ENCODE measurements around the gene LRRC46.

Gene LRRC46

DNA sequence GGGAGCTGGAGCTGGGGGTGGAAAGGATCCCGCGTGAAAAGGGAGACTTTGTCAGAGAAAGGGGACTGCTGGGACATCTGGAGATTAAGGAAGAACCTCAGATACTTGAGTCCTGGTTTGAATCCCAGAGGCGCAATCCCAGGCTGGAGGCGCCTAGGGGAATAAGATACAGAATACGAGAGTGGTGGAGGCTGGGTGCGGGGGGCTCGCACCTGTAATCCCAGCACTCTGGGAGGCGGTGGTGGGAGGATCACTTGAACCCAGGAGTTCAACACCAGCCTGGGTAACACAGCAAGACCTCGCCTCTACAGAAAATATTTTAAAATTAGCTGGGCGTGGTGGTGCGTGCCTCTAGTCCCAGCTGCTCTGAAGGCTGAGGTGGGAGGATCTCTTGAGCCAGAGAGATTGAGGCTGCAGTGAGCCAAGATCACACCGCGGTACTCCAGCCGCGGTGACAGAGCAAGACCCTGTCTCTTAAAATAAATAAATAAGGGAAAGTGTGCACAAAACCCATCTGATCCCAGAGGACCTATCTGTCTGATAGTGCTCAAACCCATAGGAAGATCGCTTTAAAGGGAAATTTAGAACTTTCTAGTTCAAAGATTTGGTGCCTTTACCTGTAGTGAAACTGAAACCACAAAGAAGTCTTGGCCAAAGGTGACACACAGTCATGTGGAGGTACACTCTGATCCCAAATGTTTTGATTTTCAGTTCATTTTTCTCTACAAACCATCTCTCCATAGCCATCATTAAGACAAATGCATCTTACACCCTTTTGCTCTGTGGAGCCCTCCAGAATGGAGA, 10.2 kb downstream of the LRRC46 start:
- H3K9me3 ChIP-seq (ENCODE audit: control insufficient read depth, low read length) = no peaks in the 10 kb centered on the region
- 73 to 74% methylated on average over 16 of the region's 16 CpGs for WGBS, 2 experiments
- H3K36me3 ChIP-seq (ENCODE audit: control insufficient read depth, insufficient read depth, low read length) = no peaks in the 10 kb centered on the region
- H3K4me3 ChIP-seq (ENCODE audit: insufficient read depth, low read depth, low read length) = peak overlapping the region; percentile 85
- no peak overlapping the region for H3K27ac ChIP-seq (ENCODE audit: insufficient read depth, low read depth, low read length, poor library complexity, severe bottlenecking)
- peaks cover 13% of the 10 kb centered on the region for H3K4me1 ChIP-seq (ENCODE audit: control insufficient read depth, insufficient read depth, low read length)
- peaks cover 17% of the 10 kb centered on the region for H3K27me3 ChIP-seq (ENCODE audit: control insufficient read depth, insufficient read depth, low read length, poor library complexity, severe bottlenecking)

GRCh38 chr17:47843391-47843730, 11.9 kb downstream of the LRRC46 start:
- Histone ChIP-seq H3K36me3 (ENCODE audit: control insufficient read depth, insufficient read depth, low read length) (no peaks in the 10 kb centered on the region), H3K9me3 (ENCODE audit: control insufficient read depth, low read length) (no peaks in the 10 kb centered on the region), H3K4me1 (ENCODE audit: control insufficient read depth, insufficient read depth, low read length) (peaks cover 13% of the 10 kb centered on the region), H3K27me3 (ENCODE audit: control insufficient read depth, insufficient read depth, low read length, poor library complexity, severe bottlenecking) (peaks cover 34% of the 10 kb centered on the region), H3K27ac (ENCODE audit: insufficient read depth, low read depth, low read length, poor library complexity, severe bottlenecking) (no peak overlapping the region), H3K4me3 (ENCODE audit: insufficient read depth, low read depth, low read length) (no peak overlapping the region)
- 48 to 50% methylated on average over 6 of the region's 6 CpGs for WGBS, 2 experiments

GRCh38 chr17:47844227-47844626, 12.8 kb downstream of the LRRC46 start:
- no peaks in the 10 kb centered on the region for H3K9me3 ChIP-seq (ENCODE audit: control insufficient read depth, low read length)
- no peak overlapping the region for H3K4me3 ChIP-seq (ENCODE audit: insufficient read depth, low read depth, low read length)
- 88 to 97% methylated on average over 5 of the region's 5 CpGs for WGBS, 2 experiments
- H3K27me3 ChIP-seq (ENCODE audit: control insufficient read depth, insufficient read depth, low read length, poor library complexity, severe bottlenecking) = peaks cover 42% of the 10 kb centered on the region
- no peak overlapping the region for H3K27ac ChIP-seq (ENCODE audit: insufficient read depth, low read depth, low read length, poor library complexity, severe bottlenecking)
- H3K36me3 ChIP-seq (ENCODE audit: control insufficient read depth, insufficient read depth, low read length) = no peaks in the 10 kb centered on the region
- peaks cover 13% of the 10 kb centered on the region for H3K4me1 ChIP-seq (ENCODE audit: control insufficient read depth, insufficient read depth, low read length)

GRCh38 chr17:47844814-47845715, 13.6 kb downstream of the LRRC46 start:
- H3K9me3 ChIP-seq (ENCODE audit: control insufficient read depth, low read length) = no peaks in the 10 kb centered on the region
- no peak overlapping the region for H3K27ac ChIP-seq (ENCODE audit: insufficient read depth, low read depth, low read length, poor library complexity, severe bottlenecking)
- peaks cover 10% of the 10 kb centered on the region for H3K4me1 ChIP-seq (ENCODE audit: control insufficient read depth, insufficient read depth, low read length)
- H3K36me3 ChIP-seq (ENCODE audit: control insufficient read depth, insufficient read depth, low read length) = no peaks in the 10 kb centered on the region
- 79 to 88% methylated on average over 3 to 4 of the region's 4 CpGs for WGBS, 2 experiments
- H3K4me3 ChIP-seq (ENCODE audit: insufficient read depth, low read depth, low read length) = no peak overlapping the region
- H3K27me3 ChIP-seq (ENCODE audit: control insufficient read depth, insufficient read depth, low read length, poor library complexity, severe bottlenecking) = peaks cover 51% of the 10 kb centered on the region

DNA sequence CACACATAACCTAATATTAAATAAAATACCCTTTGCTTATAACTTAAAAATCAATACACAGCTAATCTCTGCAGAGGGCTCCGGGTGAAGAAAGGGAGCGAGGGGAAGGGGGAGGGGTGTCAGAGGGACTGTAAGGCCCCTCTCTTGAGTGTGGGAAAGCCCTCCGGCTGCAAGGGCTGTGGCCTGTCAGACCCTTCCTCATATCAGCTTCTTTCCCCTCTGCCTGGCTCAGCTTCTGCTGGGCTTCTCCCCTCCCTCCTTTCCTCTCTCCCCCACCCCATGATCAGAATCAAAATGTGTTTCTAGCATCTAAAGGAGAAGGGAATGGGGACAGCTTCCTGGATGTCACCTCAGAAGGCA, 14.2 kb downstream of the LRRC46 start:
- peaks cover 12% of the 10 kb centered on the region for H3K4me1 ChIP-seq (ENCODE audit: control insufficient read depth, insufficient read depth, low read length)
- H3K9me3 ChIP-seq (ENCODE audit: control insufficient read depth, low read length) = no peaks in the 10 kb centered on the region
- H3K4me3 ChIP-seq (ENCODE audit: insufficient read depth, low read depth, low read length) = no peak overlapping the region
- WGBS, 2 experiments = 80 to 92% methylated on average over 2 to 3 of the region's 3 CpGs
- H3K36me3 ChIP-seq (ENCODE audit: control insufficient read depth, insufficient read depth, low read length) = no peaks in the 10 kb centered on the region
- H3K27ac ChIP-seq (ENCODE audit: insufficient read depth, low read depth, low read length, poor library complexity, severe bottlenecking) = no peak overlapping the region
- peaks cover 57% of the 10 kb centered on the region for H3K27me3 ChIP-seq (ENCODE audit: control insufficient read depth, insufficient read depth, low read length, poor library complexity, severe bottlenecking)

GRCh38 chr17:47846716-47847340, 15.4 kb downstream of the LRRC46 start:
- no peaks in the 10 kb centered on the region for H3K9me3 ChIP-seq (ENCODE audit: control insufficient read depth, low read length)
- H3K27ac ChIP-seq (ENCODE audit: insufficient read depth, low read depth, low read length, poor library complexity, severe bottlenecking) = no peak overlapping the region
- H3K4me1 ChIP-seq (ENCODE audit: control insufficient read depth, insufficient read depth, low read length) = peaks cover 14% of the 10 kb centered on the region
- WGBS, 2 experiments = 22 to 27% methylated on average over 31 of the region's 31 CpGs
- H3K4me3 ChIP-seq (ENCODE audit: insufficient read depth, low read depth, low read length) = peak overlapping the region; percentile 5
- peaks cover 68% of the 10 kb centered on the region for H3K27me3 ChIP-seq (ENCODE audit: control insufficient read depth, insufficient read depth, low read length, poor library complexity, severe bottlenecking)
- no peaks in the 10 kb centered on the region for H3K36me3 ChIP-seq (ENCODE audit: control insufficient read depth, insufficient read depth, low read length)

DNA sequence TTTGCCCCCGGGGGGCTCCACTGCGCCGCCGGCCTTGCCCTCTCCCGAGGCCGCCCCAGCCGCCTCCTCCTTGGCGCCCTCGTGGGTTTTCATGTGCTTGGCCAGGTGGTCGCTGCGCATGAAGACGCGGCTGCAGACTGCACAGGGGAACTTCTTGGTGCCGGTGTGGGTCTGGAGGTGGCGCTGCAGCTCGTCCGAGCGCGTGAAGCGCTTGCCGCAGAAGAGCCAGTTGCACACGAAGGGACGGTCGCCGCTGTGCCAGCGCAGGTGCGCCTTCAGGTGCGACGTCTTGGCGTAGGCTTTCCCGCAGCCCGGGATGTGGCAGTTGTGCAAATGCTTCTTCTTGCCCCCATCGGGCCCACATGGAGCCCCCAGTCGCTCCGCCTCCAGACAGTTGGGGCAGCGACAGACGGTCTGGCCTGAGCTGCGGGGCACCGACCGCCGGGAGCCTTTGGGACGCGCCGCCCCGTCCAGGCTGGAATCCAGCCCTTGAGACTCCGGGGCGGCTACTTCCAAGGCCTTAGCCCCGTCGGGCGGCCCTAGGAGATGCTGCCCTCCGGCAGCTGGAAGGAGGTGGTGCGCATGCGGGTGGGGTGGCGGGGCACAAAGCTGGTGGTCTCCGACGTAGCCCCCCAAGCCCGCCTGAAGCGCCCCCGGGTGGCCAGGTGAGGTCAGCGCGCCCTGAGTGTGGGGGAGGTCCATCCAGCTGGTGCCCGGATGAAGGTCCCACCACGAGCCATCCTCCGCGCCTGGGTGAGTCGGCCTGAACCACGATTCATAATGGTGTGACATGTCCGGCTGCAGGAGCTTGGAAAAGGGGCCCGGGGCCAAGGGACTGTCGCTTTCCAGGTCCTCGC, 16.1 kb downstream of the LRRC46 start:
- H3K4me3 ChIP-seq (ENCODE audit: insufficient read depth, low read depth, low read length) = no peak overlapping the region
- H3K27me3 ChIP-seq (ENCODE audit: control insufficient read depth, insufficient read depth, low read length, poor library complexity, severe bottlenecking) = peaks cover 76% of the 10 kb centered on the region
- H3K27ac ChIP-seq (ENCODE audit: insufficient read depth, low read depth, low read length, poor library complexity, severe bottlenecking) = no peak overlapping the region
- 21 to 24% methylated on average over 71 of the region's 71 CpGs for WGBS, 2 experiments
- H3K9me3 ChIP-seq (ENCODE audit: control insufficient read depth, low read length) = no peaks in the 10 kb centered on the region
- peaks cover 22% of the 10 kb centered on the region for H3K4me1 ChIP-seq (ENCODE audit: control insufficient read depth, insufficient read depth, low read length)
- H3K36me3 ChIP-seq (ENCODE audit: control insufficient read depth, insufficient read depth, low read length) = no peaks in the 10 kb centered on the region

- Histone ChIP-seq H3K27ac (ENCODE audit: insufficient read depth, low read depth, low read length, poor library complexity, severe bottlenecking) (no peak overlapping the region), H3K4me1 (ENCODE audit: control insufficient read depth, insufficient read depth, low read length) (peaks cover 26% of the 10 kb centered on the region), H3K9me3 (ENCODE audit: control insufficient read depth, low read length) (no peaks in the 10 kb centered on the region), H3K36me3 (ENCODE audit: control insufficient read depth, insufficient read depth, low read length) (no peaks in the 10 kb centered on the region), H3K4me3 (ENCODE audit: insufficient read depth, low read depth, low read length) (no peak overlapping the region), H3K27me3 (ENCODE audit: control insufficient read depth, insufficient read depth, low read length, poor library complexity, severe bottlenecking) (peaks cover 82% of the 10 kb centered on the region)
- 35 to 39% methylated on average over 23 of the region's 23 CpGs for WGBS, 2 experiments
Observed at GRCh38 chr17:47848198-47848513, 16.7 kb downstream of the LRRC46 start.

GRCh38 chr17:47850373-47850691, 18.9 kb downstream of the LRRC46 start:
- Histone ChIP-seq H3K36me3 (ENCODE audit: control insufficient read depth, insufficient read depth, low read length) (no peaks in the 10 kb centered on the region), H3K27ac (ENCODE audit: insufficient read depth, low read depth, low read length, poor library complexity, severe bottlenecking) (no peak overlapping the region), H3K4me1 (ENCODE audit: control insufficient read depth, insufficient read depth, low read length) (peaks cover 28% of the 10 kb centered on the region), H3K9me3 (ENCODE audit: control insufficient read depth, low read length) (no peaks in the 10 kb centered on the region), H3K4me3 (ENCODE audit: insufficient read depth, low read depth, low read length) (peak overlapping the region; percentile 40), H3K27me3 (ENCODE audit: control insufficient read depth, insufficient read depth, low read length, poor library complexity, severe bottlenecking) (peaks cover 100% of the 10 kb centered on the region)
- 17 to 19% methylated on average over 9 of the region's 9 CpGs for whole genome bisulfite sequencing, 2 experiments
